SH-SY5Y (cell line): ENCODE data around the gene SNURF.

Experiments
- GATA2 ChIP-seq: IDR thresholded peaks from 2 replicates; pipeline ENCODE4 v1.6.1; 2011; ENCODE audit warnings: mild to moderate bottlenecking, low read depth, low read length
- GATA3 ChIP-seq: IDR thresholded peaks from 2 replicates; pipeline ENCODE4 v1.6.1; 2011; ENCODE audit warnings: low read depth, mild to moderate bottlenecking, low read length, moderate library complexity

SNURF gene

DNA sequence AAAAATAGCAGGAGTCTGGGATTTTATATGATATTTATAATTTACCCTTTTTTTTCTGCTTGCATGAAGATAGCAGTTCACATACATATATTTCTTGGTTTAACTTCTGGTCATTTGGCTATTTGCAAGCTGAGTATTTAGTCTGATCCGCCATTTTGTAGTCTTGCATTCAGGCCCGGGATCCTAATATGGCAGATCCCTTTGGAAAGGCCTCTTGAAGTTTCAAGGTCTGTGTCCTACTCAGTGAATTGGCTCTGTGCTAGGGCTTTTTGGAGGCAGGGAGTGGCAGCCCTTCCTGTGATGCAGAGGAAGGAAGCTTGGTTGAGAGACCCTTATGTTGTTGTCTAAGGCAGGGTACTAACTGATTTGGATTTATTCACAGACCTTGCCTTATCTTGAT is 2.9 kb downstream of the SNURF start:
- TF ChIP-seq GATA3 (no peak), GATA2 (no peak)

GRCh38 chr15:24961967-24962366 is 7.2 kb downstream of the SNURF start:
- no peak for TF ChIP-seq GATA3
- TF ChIP-seq GATA2 = no peak

DNA sequence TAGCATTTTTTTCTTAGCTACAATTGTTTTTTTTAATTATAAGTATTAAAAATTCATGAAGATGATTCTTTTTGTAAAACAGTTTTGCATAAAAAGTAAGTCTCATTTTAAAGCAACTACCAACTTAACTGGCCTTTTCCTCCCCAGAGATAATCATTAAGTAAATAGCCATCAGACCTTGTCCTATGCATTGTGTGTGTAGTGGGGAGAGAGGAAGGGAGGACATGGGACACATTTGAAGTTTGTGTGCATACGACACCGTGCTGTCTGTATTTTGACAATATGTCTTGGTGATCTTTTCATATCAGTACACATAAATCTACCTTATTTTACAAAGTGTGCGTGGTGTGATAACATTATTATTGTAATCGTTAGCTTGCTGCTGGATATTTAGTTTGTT is 8.1 kb downstream of the SNURF start:
- TF ChIP-seq GATA2 = no peak
- TF ChIP-seq GATA3 = no peak

DNA sequence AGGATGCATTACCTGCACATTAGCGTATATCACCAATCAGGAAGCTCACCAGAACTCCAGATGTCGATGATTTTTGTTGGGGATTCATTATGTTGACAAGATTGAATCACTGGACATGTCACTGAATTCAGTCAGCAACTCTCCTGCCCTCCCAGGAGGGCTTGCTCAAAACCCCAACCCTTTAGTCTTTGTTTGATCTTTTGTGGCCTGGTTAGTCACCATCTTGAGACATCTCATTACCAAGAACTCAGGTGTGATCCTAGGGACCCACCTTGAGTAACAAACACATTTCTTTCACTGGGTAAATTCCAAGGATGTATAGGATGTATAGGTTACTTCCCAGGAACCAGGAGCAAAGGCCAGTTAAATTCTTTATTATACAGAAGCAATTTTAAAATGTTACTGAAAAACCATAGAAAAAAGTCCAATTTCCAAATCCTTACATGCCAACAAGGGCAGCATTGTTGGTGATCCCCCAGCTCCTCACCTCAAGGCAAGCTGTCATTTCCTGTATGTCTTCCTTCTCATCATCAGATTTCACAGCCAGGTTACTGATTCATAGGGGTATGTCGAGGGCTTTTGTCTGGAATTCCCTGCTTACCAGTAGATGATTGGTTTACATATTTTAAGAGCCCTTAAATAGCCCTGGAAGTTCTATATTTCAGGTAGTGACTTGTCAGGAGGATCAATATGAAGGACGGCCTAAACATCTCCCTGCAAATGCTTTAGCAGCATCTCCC is 11.7 kb downstream of the SNURF start:
- TF ChIP-seq GATA2 (no peak), GATA3 (no peak)

DNA sequence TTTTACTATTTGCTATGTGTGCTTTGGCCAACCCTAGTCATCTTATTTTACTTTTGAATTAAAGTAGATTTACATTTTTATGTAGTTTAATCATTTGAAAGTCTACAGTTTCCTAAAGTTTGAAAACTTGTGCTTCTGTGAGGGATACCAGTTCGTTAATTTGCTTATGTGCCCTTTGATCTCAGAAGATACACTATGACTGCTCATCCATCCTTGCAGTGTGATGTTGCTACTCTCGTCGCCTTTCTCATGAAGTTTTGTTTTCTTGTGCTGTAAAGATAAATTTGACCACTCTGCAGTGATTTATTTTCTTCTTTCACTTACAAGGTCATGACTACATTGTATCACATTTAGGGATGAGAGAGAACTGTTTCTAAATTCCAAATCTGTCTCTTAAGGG is 16.3 kb downstream of the SNURF start:
- TF ChIP-seq GATA2 (no peak), GATA3 (no peak)

DNA sequence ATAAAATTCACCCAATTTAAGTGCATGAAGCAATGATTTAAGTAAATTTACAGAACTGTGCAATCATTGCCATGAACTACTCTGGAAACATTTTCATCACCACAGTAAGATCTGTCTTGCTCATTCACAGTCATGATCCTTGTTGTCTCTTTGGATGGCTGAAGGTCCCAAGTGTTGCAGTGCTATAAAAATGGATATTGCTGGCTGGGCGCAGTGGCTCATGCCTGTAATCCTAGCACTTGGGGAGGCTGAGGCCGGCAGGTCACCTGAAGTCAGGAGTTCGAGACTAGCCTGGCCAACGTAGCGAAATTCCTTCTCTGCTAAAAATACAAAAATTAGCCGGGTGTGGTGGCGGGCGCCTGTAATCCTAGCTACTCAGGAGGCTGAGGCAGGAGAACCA is 17.0 kb downstream of the SNURF start:
- TF ChIP-seq GATA3 = no peak
- TF ChIP-seq GATA2 = no peak

- no peak for TF ChIP-seq GATA2
- no peak for TF ChIP-seq GATA3
Observed at GRCh38 chr15:24976932-24977331, 22.1 kb downstream of the SNURF start.

GRCh38 chr15:24977686-24978085 is 22.9 kb downstream of the SNURF start:
- TF ChIP-seq GATA3 (no peak), GATA2 (no peak)

DNA sequence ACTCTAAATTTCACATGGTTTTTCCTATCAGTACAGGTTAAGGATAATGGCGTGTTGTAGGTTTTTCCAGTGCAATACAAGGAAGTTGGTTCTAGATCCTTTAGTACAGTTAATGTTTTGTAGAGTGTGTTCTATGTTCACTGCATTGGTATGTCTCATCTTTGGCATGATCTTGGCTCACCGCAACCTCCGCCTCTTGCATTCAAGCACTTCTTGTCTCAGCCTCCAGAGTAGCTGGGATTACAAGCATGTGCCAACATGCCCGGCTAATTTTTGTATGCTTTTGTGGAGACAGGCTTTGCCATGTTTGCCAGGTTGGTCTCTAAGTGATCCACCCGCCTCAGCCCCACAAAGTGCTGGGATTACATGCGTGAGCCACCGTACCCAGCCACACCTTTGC is 30.4 kb downstream of the SNURF start:
- TF ChIP-seq GATA3 (no peak), GATA2 (no peak)

DNA sequence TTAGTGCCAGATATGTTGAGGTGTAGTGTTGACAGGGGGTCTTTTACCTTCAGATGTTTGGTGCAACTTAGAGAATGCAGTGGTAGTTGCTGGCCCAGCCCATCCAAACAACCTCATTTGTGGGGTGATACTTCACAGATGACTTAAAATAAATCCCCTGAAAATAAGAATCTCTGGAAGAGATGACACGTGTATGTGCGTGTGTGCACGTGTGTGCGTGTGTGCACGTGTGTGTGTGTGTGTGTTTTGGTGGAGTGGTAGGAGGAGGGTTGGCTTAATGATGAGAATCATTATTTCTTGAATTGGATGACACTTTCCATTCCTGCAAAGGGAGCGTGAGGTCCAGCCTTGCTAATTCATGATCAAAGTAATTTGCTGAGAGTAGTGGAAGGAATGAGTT is 31.9 kb downstream of the SNURF start:
- no peak for TF ChIP-seq GATA2
- no peak for TF ChIP-seq GATA3
